SH-SY5Y (cell line): Measurements from ENCODE around the gene NME7.

ENCODE experiments used
- GATA2 ChIP-seq: IDR thresholded peaks from 2 replicates; pipeline ENCODE4 v1.6.1; 2011; ENCODE audit warnings: mild to moderate bottlenecking, low read depth, low read length
- GATA3 ChIP-seq: IDR thresholded peaks from 2 replicates; pipeline ENCODE4 v1.6.1; 2011; ENCODE audit warnings: low read depth, mild to moderate bottlenecking, low read length, moderate library complexity

DNA sequence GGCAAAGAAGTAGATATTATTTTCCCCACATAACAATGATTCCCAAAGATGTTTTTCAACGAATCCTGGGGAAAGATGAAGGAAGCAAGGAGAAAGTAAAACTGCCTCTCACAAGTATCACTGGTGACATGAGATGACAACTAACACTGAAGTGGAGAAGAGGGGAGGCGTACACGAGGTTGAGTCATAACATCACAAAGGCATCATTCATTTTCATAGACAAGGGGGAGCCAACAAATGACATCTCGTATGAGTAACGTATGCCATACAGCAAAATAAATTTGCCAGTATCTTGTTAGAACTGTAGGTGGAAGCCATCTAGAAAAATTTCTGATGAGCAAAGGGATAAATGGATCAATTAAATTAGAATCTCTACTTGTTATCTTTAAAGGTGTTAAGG lies 204.5 kb downstream of the NME7 start:
- TF ChIP-seq GATA2 (no peak), GATA3 (no peak)
